Right lobe of liver (tissue), 6 donors: ENCODE measurements around the gene GRID1. TPM values are rescaled to one million over a fixed set of nuclear protein-coding genes. Genes with fewer than 3 reads are reported as not detected.

Experiments
- ATAC-seq, 4 donors: fragments of 200-7000 bp; cut with Tn5 transposase; one replicate each; pipeline ENCODE4 v1.9.1; 2020; ENCODE audit warnings: mild to moderate bottlenecking in 4 of 4, moderate library complexity in 4 of 4
- DNase-seq, 3 donors: peaks; one replicate each; pipeline ENCODE4 v3.0.0-alpha.2; 2020
- H3K27ac ChIP-seq, 3 donors: fragments of 200-600 bp; one replicate each; pipeline ENCODE4 v1.8.0; 2022
- H3K27me3 ChIP-seq, 2 donors: fragments of 200-600 bp; one replicate each; pipeline ENCODE4 v1.8.0; 2022
- H3K36me3 ChIP-seq, 4 donors: fragments of 200-600 bp; sonication (generic) in 1 of 4; one replicate each; pipeline versions ENCODE4 v1.5.1 to v1.8.0; 2017 to 2022; ENCODE audit warnings: control low read depth in 1 of 4
- H3K4me1 ChIP-seq, 4 donors: fragments of 200-600 bp; sonication (generic) in 1 of 4; one replicate each; pipeline versions ENCODE4 v1.5.1 to v1.8.0; 2017 to 2022; ENCODE audit warnings: control low read depth in 1 of 4
- H3K4me3 ChIP-seq, 3 donors: fragments of 200-600 bp; one replicate each; pipeline ENCODE4 v1.8.0; 2022
- H3K9me3 ChIP-seq, 4 donors: fragments of 200-600 bp; sonication (generic) in 1 of 4; one replicate each; pipeline versions ENCODE4 v1.5.1 to v1.8.0; 2017 to 2022; ENCODE audit warnings: control low read depth in 1 of 4
- CTCF ChIP-seq, 4 donors: fragments of 200-600 bp in 3 of 4; fragments of 450-650 bp in 1 of 4; IDR thresholded peaks; one replicate each; pipeline versions ENCODE4 v1.5.1 to v1.8.0; 2016 to 2022; ENCODE audit warnings: antibody characterized with exemption in 4 of 4, mild to moderate bottlenecking in 2 of 4
- POLR2A ChIP-seq: fragments of 450-650 bp; IDR thresholded peaks from one replicate; pipeline ENCODE4 v1.6.1; 2017; ENCODE audit warnings: antibody characterized with exemption, mild to moderate bottlenecking
- WGBS: methylation state at CpG from one replicate; pipeline ENCODE4 v1.1.6; 2018; ENCODE audit warnings: low coverage, low lambda C conversion rate; ENCODE audit not compliant: insufficient coverage; ENCODE audit errors: missing lambda C conversion rate; 5-methylcytosine and 5-hydroxymethylcytosine counted together
- intact Hi-C, 2 donors: fragments of 100-400 bp; cut with DNase I; formaldehyde crosslinking; loops; one replicate each; pipeline versions ENCODE4 v1.11.2 to v1.14.1; 2022
- total RNA-seq, 6 experiments: library from RNA; depleted of rRNA in 2 of 6; stranded (reverse); fragments of >200 nt in 2 of 6; fragmentation: NEBNext Ultra II Directional in 3 of 6; extraction: Animal tissue kit (Norgen Biotek cat#: 25700) in 3 of 6; gene quantifications; one replicate each; pipeline versions ENCODE4 v1.1.0 to v1.2.4, GENCODE V29; 2016 to 2023
- donor health status: DM: no; HTN: yes; CAD: no.
- donor health status: DM: no; HTN: no; CAD: no.
- donor health status: DM: no; HTN: no; CAD: no.
- donor health status: DM: no; HTN: yes; CAD: no.
- donor health status: DM: no; HTN: yes; CAD: no.

The GRID1 gene
- total RNA-seq, 6 experiments from 2014 or later, result 0.05 to 1.9 (median 0.81) TPM

- H3K4me1 ChIP-seq, result no peaks in the 10 kb centered on the region
- ATAC-seq, result no peak
- TF ChIP-seq POLR2A (no peak), CTCF (IDR thresholded peaks at IDR 0.05) (no peak)
- no peaks in the 10 kb centered on the region for H3K36me3 ChIP-seq
- no peak overlapping the region for H3K27ac ChIP-seq
- intact Hi-C loops, result no loop called here
- no CpG with 5 or more reads among the region's 1 CpG for WGBS
- no peaks in the 10 kb centered on the region for H3K9me3 ChIP-seq
- no peak for DNase-seq
- no peak overlapping the region for H3K4me3 ChIP-seq
- no peaks in the 10 kb centered on the region for H3K27me3 ChIP-seq
Measured at GRCh38 chr10:86018735-86019058, 347.9 kb downstream of the GRID1 start.

GRCh38 chr10:86017841-86018734 lies 348.5 kb downstream of the GRID1 start:
- WGBS, result 59% methylated on average over 6 of the region's 13 CpGs
- TF ChIP-seq POLR2A (no peak), CTCF (IDR thresholded peaks at IDR 0.05) (no peak)
- H3K9me3 ChIP-seq, result no peaks in the 10 kb centered on the region
- no peaks in the 10 kb centered on the region for H3K27me3 ChIP-seq
- no peaks in the 10 kb centered on the region for H3K4me1 ChIP-seq
- intact Hi-C loops, result no loop called here
- H3K4me3 ChIP-seq, result no peak overlapping the region
- H3K27ac ChIP-seq, result no peak overlapping the region
- ATAC-seq (no peak), DNase-seq (no peak)
- no peaks in the 10 kb centered on the region for H3K36me3 ChIP-seq

- Histone ChIP-seq H3K36me3 (no peaks in the 10 kb centered on the region), H3K27ac (no peak overlapping the region), H3K4me1 (no peaks in the 10 kb centered on the region), H3K4me3 (no peak overlapping the region), H3K27me3 (no peaks in the 10 kb centered on the region), H3K9me3 (no peaks in the 10 kb centered on the region)
- intact Hi-C loops, result no loop called here
- TF ChIP-seq CTCF (IDR thresholded peaks at IDR 0.05) (no peak), POLR2A (no peak)
- ATAC-seq, result no peak
- DNase-seq, result no peak
- WGBS, result 54% methylated on average over 2 of the region's 2 CpGs
Measured at GRCh38 chr10:86013568-86013967, 353.0 kb downstream of the GRID1 start.

- Histone ChIP-seq H3K27me3 (no peaks in the 10 kb centered on the region), H3K36me3 (no peaks in the 10 kb centered on the region), H3K9me3 (no peaks in the 10 kb centered on the region), H3K27ac (no peak overlapping the region), H3K4me3 (no peak overlapping the region), H3K4me1 (no peaks in the 10 kb centered on the region)
- intact Hi-C loops, result no loop called here
- TF ChIP-seq CTCF (IDR thresholded peaks at IDR 0.05), result no peak
- no peak for TF ChIP-seq POLR2A
- 79% methylated on average over 6 of the region's 6 CpGs for WGBS
- no peak for DNase-seq
- no peak for ATAC-seq
Measured at GRCh38 chr10:86007171-86007570, 359.4 kb downstream of the GRID1 start.
